Measurements from ENCODE around the gene DLG1. TPM values are rescaled to one million over a fixed set of nuclear protein-coding genes. Genes with fewer than 3 reads are reported as not detected.
"Not testable (repeated sequence)": the region's sequence is repeated elsewhere in the genome, so short reads cannot be mapped to it uniquely, and the experiment has no call there.

The DLG1 gene
- total RNA-seq, 1 donor from 2014 or later = 114 TPM

DNA sequence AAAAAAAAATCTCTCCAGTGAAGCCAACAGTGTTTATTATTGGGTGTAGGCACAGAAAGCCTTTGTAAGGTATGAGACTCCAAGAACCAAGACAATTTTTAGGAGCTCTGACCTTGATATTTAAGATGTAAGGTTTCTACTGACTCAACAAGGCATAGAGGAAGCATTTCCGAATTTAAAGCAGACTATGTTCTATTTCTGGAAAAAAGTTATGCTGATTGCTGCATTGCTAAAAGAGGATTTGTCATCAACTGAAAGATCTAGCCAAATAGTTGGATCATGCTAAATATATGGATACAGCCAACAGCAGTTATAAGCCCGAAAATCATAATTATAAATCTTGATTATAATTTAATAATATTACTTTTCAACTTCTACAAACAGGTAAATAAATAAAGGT is 215.5 kb downstream of the DLG1 start:
- TF ChIP-seq, protein P1, sequence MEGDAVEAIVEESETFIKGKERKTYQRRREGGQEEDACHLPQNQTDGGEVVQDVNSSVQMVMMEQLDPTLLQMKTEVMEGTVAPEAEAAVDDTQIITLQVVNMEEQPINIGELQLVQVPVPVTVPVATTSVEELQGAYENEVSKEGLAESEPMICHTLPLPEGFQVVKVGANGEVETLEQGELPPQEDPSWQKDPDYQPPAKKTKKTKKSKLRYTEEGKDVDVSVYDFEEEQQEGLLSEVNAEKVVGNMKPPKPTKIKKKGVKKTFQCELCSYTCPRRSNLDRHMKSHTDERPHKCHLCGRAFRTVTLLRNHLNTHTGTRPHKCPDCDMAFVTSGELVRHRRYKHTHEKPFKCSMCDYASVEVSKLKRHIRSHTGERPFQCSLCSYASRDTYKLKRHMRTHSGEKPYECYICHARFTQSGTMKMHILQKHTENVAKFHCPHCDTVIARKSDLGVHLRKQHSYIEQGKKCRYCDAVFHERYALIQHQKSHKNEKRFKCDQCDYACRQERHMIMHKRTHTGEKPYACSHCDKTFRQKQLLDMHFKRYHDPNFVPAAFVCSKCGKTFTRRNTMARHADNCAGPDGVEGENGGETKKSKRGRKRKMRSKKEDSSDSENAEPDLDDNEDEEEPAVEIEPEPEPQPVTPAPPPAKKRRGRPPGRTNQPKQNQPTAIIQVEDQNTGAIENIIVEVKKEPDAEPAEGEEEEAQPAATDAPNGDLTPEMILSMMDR (IDR thresholded peaks at IDR 0.05; ENCODE audit: unreplicated experiment) = no peak
- peaks cover 16% of the 10 kb centered on the region for H3K36me3 Mint-ChIP-seq
- no peak for DNase-seq (ENCODE audit: low spot score in 2 of 2, unreplicated experiment in 2 of 2)
- H3K27ac Mint-ChIP-seq = no peak overlapping the region
- peaks cover 7% of the 10 kb centered on the region for H3K4me1 Mint-ChIP-seq
- no peaks in the 10 kb centered on the region for H3K9me3 Mint-ChIP-seq
- no peak overlapping the region for H3K4me3 Mint-ChIP-seq
- no peaks in the 10 kb centered on the region for H3K27me3 Mint-ChIP-seq (ENCODE audit: low read depth)

DNA sequence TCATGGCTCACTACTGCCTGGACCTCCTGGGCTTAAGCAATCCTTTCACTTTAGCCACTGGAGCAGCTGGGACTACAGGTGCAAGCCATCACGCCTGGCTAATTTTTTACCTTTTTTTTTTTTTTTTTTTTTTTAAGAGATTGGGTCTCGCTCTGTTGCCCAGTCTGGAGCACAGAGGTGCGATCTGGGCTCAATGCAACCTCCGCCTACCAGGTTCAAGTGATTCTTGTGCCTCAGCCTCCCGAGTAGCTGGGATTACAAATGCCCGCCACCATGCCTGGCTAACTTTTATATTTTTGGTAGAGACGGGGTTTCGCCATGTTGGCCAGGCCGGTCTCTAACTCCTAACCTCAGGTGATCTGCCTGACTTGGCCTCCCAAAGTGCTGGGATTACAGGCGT is 218.1 kb downstream of the DLG1 start:
- no peaks in the 10 kb centered on the region for H3K9me3 Mint-ChIP-seq
- H3K4me1 Mint-ChIP-seq = no peaks in the 10 kb centered on the region
- no peaks in the 10 kb centered on the region for H3K27me3 Mint-ChIP-seq (ENCODE audit: low read depth)
- no peak overlapping the region for H3K27ac Mint-ChIP-seq
- peaks cover 18% of the 10 kb centered on the region for H3K36me3 Mint-ChIP-seq
- TF ChIP-seq, protein P1 (IDR thresholded peaks at IDR 0.05; ENCODE audit: unreplicated experiment) = no peak
- no peak for DNase-seq (ENCODE audit: low spot score in 2 of 2, unreplicated experiment in 2 of 2)
- H3K4me3 Mint-ChIP-seq = no peak overlapping the region

DNA sequence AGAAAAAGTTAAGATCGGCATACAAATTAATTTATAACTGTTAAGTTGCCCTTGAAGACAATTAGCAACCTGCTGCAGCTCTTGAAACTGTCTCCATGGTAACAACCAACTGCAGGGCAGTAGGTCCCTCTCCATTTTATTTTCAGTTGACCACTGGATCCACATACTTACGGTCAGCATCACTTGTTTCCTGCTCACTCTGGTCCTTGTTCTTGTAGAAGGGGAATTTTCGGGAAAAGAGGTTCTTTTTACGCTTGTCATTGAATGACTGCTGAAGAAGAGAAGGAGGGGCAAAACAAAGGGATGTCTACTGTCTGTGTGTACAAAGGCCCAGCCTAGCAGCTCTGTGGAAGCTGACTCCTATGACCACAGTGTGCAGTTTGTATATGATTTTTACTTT is 222.0 kb downstream of the DLG1 start:
- DNase-seq (ENCODE audit: low spot score in 2 of 2, unreplicated experiment in 2 of 2) = no peak
- TF ChIP-seq, protein P1 (IDR thresholded peaks at IDR 0.05; ENCODE audit: unreplicated experiment) = no peak
- Mint-ChIP-seq H3K27ac (no peak overlapping the region), H3K9me3 (peaks cover 2% of the 10 kb centered on the region), H3K4me3 (no peak overlapping the region), H3K27me3 (ENCODE audit: low read depth) (no peaks in the 10 kb centered on the region), H3K4me1 (no peaks in the 10 kb centered on the region), H3K36me3 (peaks cover 25% of the 10 kb centered on the region)

DNA sequence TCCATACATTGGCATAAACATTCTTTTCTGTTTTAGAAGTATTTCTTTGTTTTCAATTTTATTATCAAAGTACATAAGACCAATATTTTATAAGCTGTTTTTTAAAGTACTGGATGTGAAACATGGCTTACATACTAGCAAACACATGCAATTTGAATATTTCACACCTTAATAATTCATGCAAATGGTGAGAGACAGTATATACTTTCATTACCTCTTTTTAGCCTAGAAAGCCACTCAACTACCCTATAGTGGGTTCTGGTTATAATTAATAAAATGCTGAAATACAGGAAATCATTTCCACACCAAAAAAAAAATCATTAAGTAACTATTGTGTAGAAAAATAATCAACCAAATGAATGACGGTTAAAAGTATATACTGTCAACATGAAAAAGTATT is 230.3 kb downstream of the DLG1 start:
- H3K27ac Mint-ChIP-seq = no peak overlapping the region

DNA sequence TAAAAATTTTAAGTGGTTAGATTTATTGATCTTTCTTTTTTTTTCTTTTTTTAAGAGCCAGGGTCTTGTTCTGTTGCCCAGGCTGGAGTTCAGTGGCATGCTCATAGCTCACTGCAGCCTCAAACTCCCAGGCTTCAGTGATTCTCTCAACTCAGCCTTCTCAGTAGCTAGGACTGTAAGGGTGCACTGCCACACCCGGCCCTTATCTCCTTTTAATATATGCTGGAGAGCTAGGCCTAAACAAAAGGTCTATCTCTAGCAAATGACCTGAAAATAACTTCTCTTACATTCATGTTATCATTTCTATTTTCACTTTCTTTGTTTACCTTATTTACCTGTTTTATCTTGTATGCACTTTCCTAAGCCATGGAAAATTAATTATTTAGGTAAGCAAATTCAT is 233.6 kb downstream of the DLG1 start:
- Mint-ChIP-seq H3K36me3 (peaks cover 34% of the 10 kb centered on the region), H3K4me3 (no peak overlapping the region), H3K27ac (no peak overlapping the region), H3K9me3 (no peaks in the 10 kb centered on the region), H3K4me1 (no peaks in the 10 kb centered on the region), H3K27me3 (ENCODE audit: low read depth) (no peaks in the 10 kb centered on the region)
- DNase-seq (ENCODE audit: low spot score in 2 of 2, unreplicated experiment in 2 of 2) = no peak
- TF ChIP-seq, protein P1 (IDR thresholded peaks at IDR 0.05; ENCODE audit: unreplicated experiment) = no peak

More for the DNA sequence above, 230.3 kb downstream of the DLG1 start:
- TF ChIP-seq, protein P1 (IDR thresholded peaks at IDR 0.05; ENCODE audit: unreplicated experiment) = no peak
- Mint-ChIP-seq H3K4me1 (no peaks in the 10 kb centered on the region), H3K36me3 (peaks cover 22% of the 10 kb centered on the region), H3K4me3 (no peak overlapping the region), H3K27me3 (ENCODE audit: low read depth) (no peaks in the 10 kb centered on the region), H3K9me3 (peaks cover 4% of the 10 kb centered on the region)
- DNase-seq (ENCODE audit: low spot score in 2 of 2, unreplicated experiment in 2 of 2) = no peak

DNA sequence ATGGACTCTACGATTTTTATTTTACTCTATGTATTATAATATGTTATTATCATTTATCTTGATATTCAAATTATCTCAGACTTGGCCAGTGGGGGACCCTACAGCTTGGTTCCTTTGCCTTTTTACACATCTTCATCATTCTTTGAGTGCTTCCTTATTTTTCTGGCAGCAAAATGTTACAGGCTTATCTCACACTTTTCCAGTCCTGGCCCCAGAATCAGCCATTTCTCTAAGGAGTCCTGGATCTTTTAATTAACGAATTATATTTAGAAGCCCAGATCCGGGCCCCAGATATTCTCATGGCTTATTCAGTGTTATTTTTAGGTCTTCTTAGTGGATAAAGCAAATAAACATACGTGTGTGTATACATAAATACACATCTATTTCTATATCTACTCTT is 236.0 kb downstream of the DLG1 start:
- H3K4me1 Mint-ChIP-seq = no peaks in the 10 kb centered on the region
- H3K27ac Mint-ChIP-seq = no peak overlapping the region
- no peak for DNase-seq (ENCODE audit: low spot score in 2 of 2, unreplicated experiment in 2 of 2)
- TF ChIP-seq, protein P1 (IDR thresholded peaks at IDR 0.05; ENCODE audit: unreplicated experiment) = no peak
- H3K27me3 Mint-ChIP-seq (ENCODE audit: low read depth) = no peaks in the 10 kb centered on the region
- H3K9me3 Mint-ChIP-seq = no peaks in the 10 kb centered on the region
- peaks cover 52% of the 10 kb centered on the region for H3K36me3 Mint-ChIP-seq
- H3K4me3 Mint-ChIP-seq = no peak overlapping the region

DNA sequence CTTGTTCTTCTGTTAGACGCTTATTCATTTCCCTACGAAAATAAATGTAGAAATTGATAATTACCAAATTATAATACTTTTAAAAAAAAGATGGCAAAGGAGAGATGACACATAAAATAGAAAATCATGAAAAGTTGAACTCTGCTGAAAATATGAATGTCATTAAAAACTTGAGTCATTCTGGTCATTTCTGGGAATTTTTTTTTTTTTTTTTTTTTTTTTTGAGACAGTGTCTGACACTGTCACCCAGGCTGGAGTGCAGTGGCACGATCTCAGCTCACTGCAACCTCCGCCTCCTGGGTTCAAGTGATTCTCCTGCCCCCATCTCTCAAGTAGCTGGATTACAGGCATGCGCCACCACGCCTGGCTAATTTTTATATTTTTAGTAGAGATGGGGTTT is 246.8 kb downstream of the DLG1 start:
- H3K27ac Mint-ChIP-seq = not testable (repeated sequence)

More for the DNA sequence above, 246.8 kb downstream of the DLG1 start:
- H3K9me3 Mint-ChIP-seq; DNase-seq (ENCODE audit: low spot score in 2 of 2, unreplicated experiment in 2 of 2); H3K27me3 Mint-ChIP-seq (ENCODE audit: low read depth); H3K4me1 Mint-ChIP-seq; H3K4me3 Mint-ChIP-seq: not testable (repeated sequence)
- peaks cover 61% of the 10 kb centered on the region for H3K36me3 Mint-ChIP-seq
